Type B pancreatic cell (in vitro differentiated cells): Measurements from ENCODE around the gene COLQ. TPM values are rescaled to one million over a fixed set of nuclear protein-coding genes. Genes with fewer than 3 reads are reported as not detected.

Source experiments
- DNase-seq: peaks from one replicate; pipeline ENCODE4 v3.0.0; 2021; ENCODE audit warnings: mixed read lengths; ENCODE audit not compliant: unreplicated experiment; ENCODE audit errors: extremely low spot score
- H3K27ac Mint-ChIP-seq: 2 replicates; pipeline ENCODE4 v1.8.0; 2021; ENCODE audit warnings: mild to moderate bottlenecking, mixed read lengths
- H3K27me3 Mint-ChIP-seq: 2 replicates; pipeline ENCODE4 v1.8.0; 2021; ENCODE audit warnings: mixed read lengths
- H3K36me3 Mint-ChIP-seq: 2 replicates; pipeline ENCODE4 v1.8.0; 2021; ENCODE audit warnings: mixed read lengths
- H3K4me1 Mint-ChIP-seq: one replicate; pipeline ENCODE4 v1.8.0; 2021; ENCODE audit warnings: mixed read lengths; ENCODE audit not compliant: unreplicated experiment
- H3K4me3 Mint-ChIP-seq: 2 replicates; pipeline ENCODE4 v1.8.0; 2021; ENCODE audit warnings: mild to moderate bottlenecking, mixed read lengths
- H3K9me3 Mint-ChIP-seq: 2 replicates; pipeline ENCODE4 v1.8.0; 2021; ENCODE audit warnings: mixed read lengths
- CTCF ChIP-seq: fragments of 200-600 bp; sonication (generic); conservative IDR thresholded peaks from 2 replicates; pipeline ENCODE4 v1.5.0; 2021; ENCODE audit warnings: antibody characterized with exemption, mild to moderate bottlenecking
- total RNA-seq: library from RNA; stranded (reverse); gene quantifications from 2 replicates; pipeline ENCODE4 v1.2.1, GENCODE V29; 2021; ENCODE audit warnings: low replicate concordance

Gene COLQ
- total RNA-seq, 1 donor from 2014 or later = 4.1 TPM

GRCh38 chr3:15527031-15527459, 5.5 kb upstream of the COLQ start:
- H3K4me1 Mint-ChIP-seq = peaks cover 7% of the 10 kb centered on the region
- peak; percentile 69 for TF ChIP-seq CTCF
- H3K36me3 Mint-ChIP-seq = no peaks in the 10 kb centered on the region
- H3K4me3 Mint-ChIP-seq = no peak overlapping the region
- no peak for DNase-seq
- H3K27ac Mint-ChIP-seq = no peak overlapping the region
- no peaks in the 10 kb centered on the region for H3K9me3 Mint-ChIP-seq
- H3K27me3 Mint-ChIP-seq = no peaks in the 10 kb centered on the region

- H3K4me3 Mint-ChIP-seq = no peak overlapping the region
- H3K27ac Mint-ChIP-seq = no peak overlapping the region
- H3K27me3 Mint-ChIP-seq = no peaks in the 10 kb centered on the region
- DNase-seq = no peak
- no peaks in the 10 kb centered on the region for H3K9me3 Mint-ChIP-seq
- H3K36me3 Mint-ChIP-seq = no peaks in the 10 kb centered on the region
- no peak for TF ChIP-seq CTCF
- peaks cover 13% of the 10 kb centered on the region for H3K4me1 Mint-ChIP-seq
These were observed 4.3 kb upstream of the COLQ start for GRCh38 chr3:15525790-15526189.

GRCh38 chr3:15523660-15524417, 2.3 kb upstream of the COLQ start:
- DNase-seq = no peak
- TF ChIP-seq CTCF = no peak
- Mint-ChIP-seq H3K4me1 (peaks cover 20% of the 10 kb centered on the region), H3K4me3 (no peak overlapping the region), H3K27me3 (no peaks in the 10 kb centered on the region), H3K9me3 (no peaks in the 10 kb centered on the region), H3K36me3 (no peaks in the 10 kb centered on the region), H3K27ac (no peak overlapping the region)

- Mint-ChIP-seq H3K4me3 (no peak overlapping the region), H3K27me3 (no peaks in the 10 kb centered on the region), H3K36me3 (no peaks in the 10 kb centered on the region), H3K9me3 (no peaks in the 10 kb centered on the region), H3K27ac (no peak overlapping the region), H3K4me1 (peaks cover 17% of the 10 kb centered on the region)
- TF ChIP-seq CTCF = no peak
- no peak for DNase-seq
These were observed 510 bp upstream of the COLQ start for GRCh38 chr3:15522016-15522415.

- no peaks in the 10 kb centered on the region for H3K36me3 Mint-ChIP-seq
- no peaks in the 10 kb centered on the region for H3K27me3 Mint-ChIP-seq
- no peak overlapping the region for H3K27ac Mint-ChIP-seq
- peaks cover 14% of the 10 kb centered on the region for H3K4me1 Mint-ChIP-seq
- H3K9me3 Mint-ChIP-seq = no peaks in the 10 kb centered on the region
- DNase-seq = no peak
- no peak overlapping the region for H3K4me3 Mint-ChIP-seq
- TF ChIP-seq CTCF = no peak
These were observed 518 bp downstream of the COLQ start for GRCh38 chr3:15520804-15521572.
